ENCODE measurements around the gene TBXAS1. TPM values are rescaled to one million over a fixed set of nuclear protein-coding genes. Genes with fewer than 3 reads are reported as not detected.

Gene TBXAS1
- total and polyA plus RNA-seq, 2 experiments from 2014 or later: 1.3 TPM; not detected in 1

GRCh38 chr7:140060243-140060630 is 231.2 kb downstream of the TBXAS1 start:
- Histone ChIP-seq H3K4me3 (no peak overlapping the region), H3K36me3 (ENCODE audit: insufficient read depth) (no peaks in the 10 kb centered on the region), H4K20me1 (replicated peaks; ENCODE audit: insufficient read depth) (0 out of 2 replicates have a peak, but pooled peaks cover 6% of the 10 kb centered on the region), H3K9me2 (ENCODE audit: insufficient read depth) (no peaks in the 10 kb centered on the region; the same call in 1 of the 2 replicates), H3K4me1 (ENCODE audit: insufficient read depth) (no peaks in the 10 kb centered on the region), H3K27me3 (ENCODE audit: insufficient read depth) (peaks cover 39% of the 10 kb centered on the region), H2AFZ (no peak overlapping the region), H3K4me2 (no peak overlapping the region), H3K79me2 (replicated peaks; ENCODE audit: insufficient read depth) (no peaks in the 10 kb centered on the region), H3K27ac (ENCODE audit: low read depth) (no peak overlapping the region), H3F3A (replicated peaks; ENCODE audit: low read depth) (no peaks in the 10 kb centered on the region)
- ATAC-seq (no peak), DNase-seq (ENCODE audit: low spot score) (no peak)
- H3K4me3 Mint-ChIP-seq: no peak overlapping the region
- H3K27me3 Mint-ChIP-seq (ENCODE audit: insufficient read depth, low read depth, poor library complexity): peaks cover 29% of the 10 kb centered on the region
- TF ChIP-seq CREB1 (CRISPR knock-in tag; IDR thresholded peaks at IDR 0.05; ENCODE audit: low read depth): no peak
- no peak for TF ChIP-seq REST (IDR thresholded peaks at IDR 0.05; ENCODE audit: unreplicated experiment)
- no peak for TF ChIP-seq EZH2phosphoT487 (IDR thresholded peaks at IDR 0.05; ENCODE audit: unreplicated experiment)
- TF ChIP-seq ZNF462 (CRISPR knock-in tag; IDR thresholded peaks at IDR 0.05): no peak
- TF ChIP-seq CTCF (conservative IDR thresholded peaks at IDR 0.05; ENCODE audit: low read depth in 2 of 2): no peak
- TF ChIP-seq ZNF114 (CRISPR knock-in tag; IDR thresholded peaks at IDR 0.05): no peak
- no peak for TF ChIP-seq STAT1 (IDR thresholded peaks at IDR 0.05; ENCODE audit: unreplicated experiment)
- no peak for TF ChIP-seq JUNB (IDR thresholded peaks at IDR 0.05; ENCODE audit: unreplicated experiment)
- no peak for TF ChIP-seq EZH2 (IDR thresholded peaks at IDR 0.05; ENCODE audit: low read depth, unreplicated experiment)
- no peak for TF ChIP-seq ZNF331 (CRISPR knock-in tag; IDR thresholded peaks at IDR 0.05; ENCODE audit: low read depth)
- no peak for TF ChIP-seq POLR2AphosphoS5 (IDR thresholded peaks at IDR 0.05; ENCODE audit: low read depth)
- TF ChIP-seq NANOG (IDR thresholded peaks at IDR 0.05; ENCODE audit: borderline replicate concordance): no peak
- H3K9me3 Mint-ChIP-seq: no peaks in the 10 kb centered on the region
- no peaks in the 10 kb centered on the region for H3K36me3 Mint-ChIP-seq (ENCODE audit: low read depth)
- peaks cover 2% of the 10 kb centered on the region; the same call in 1 of the 3 replicates for H3K4me1 Mint-ChIP-seq
- H3K27ac Mint-ChIP-seq: no peak overlapping the region
